SK-N-DZ (cell line): ENCODE results near the gene ATP8B1.

Source experiments
- DNase-seq: peaks from one replicate; pipeline ENCODE4 v3.0.0-alpha.2; 2015; ENCODE audit warnings: low spot score

Gene ATP8B1

DNA sequence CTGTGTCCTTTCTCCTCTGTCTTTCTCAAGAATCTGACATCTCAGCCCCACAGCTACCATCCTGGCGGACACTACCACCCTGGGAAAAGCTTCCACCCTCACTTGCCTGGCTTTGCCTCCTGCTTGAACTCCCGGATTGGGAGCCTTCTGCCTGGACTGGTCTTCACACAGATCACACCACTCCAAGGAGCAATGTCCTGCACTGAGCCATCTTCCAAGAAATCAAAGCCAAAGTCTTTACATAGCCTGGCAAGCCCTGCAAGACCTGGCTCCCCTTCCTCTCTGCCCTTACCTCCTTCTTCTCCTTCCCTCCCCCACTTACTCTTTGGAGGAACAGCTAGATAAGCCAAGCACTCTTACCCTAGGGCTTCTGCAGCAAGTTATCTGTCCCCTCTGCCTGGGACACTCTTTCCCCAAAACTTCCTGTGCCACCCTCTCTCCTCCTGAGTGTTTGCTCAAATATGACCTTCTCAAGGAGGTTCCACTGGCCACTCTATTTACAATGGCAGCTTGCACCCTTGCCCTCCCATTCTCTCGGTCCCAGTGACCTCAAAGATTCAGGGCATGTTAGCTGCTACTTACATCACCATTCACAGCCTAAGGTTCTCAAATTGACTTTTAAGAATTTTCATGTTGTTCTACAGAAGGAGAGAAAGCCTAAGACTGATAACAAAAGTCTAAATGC lies 9.7 kb downstream of the ATP8B1 start:
- no peak for DNase-seq

DNA sequence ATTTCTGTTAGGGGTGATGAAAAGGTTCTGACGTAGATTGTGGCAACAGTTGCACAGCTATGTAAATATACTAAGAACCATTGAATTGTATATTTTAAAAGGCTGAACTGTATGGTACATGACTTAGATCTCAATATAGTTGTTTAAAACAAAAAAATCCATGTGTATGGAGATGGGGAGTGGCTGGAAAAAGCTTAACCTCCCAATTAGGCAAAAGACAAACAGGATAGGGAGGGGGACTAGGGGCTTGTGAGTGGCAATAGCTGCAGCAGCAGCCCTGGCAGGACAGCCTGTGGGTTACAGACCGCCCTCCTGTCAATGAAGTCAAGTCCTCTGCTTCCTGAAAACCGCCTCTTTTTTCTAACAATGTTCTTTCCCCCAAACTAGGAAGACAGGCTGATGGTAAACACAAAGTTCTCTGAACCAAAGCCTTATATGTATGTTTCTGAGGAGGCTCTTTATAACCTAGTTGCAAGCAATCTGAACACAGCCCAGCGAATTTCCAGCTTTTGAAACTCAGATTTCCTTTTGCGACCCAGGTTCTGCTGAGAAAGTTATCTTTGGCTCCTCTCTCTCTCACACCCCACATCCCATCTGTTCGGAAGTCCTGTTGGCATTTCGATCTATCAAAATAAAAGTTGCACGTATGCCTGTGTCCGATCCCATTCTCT lies 10.3 kb downstream of the ATP8B1 start:
- DNase-seq, result no peak

DNA sequence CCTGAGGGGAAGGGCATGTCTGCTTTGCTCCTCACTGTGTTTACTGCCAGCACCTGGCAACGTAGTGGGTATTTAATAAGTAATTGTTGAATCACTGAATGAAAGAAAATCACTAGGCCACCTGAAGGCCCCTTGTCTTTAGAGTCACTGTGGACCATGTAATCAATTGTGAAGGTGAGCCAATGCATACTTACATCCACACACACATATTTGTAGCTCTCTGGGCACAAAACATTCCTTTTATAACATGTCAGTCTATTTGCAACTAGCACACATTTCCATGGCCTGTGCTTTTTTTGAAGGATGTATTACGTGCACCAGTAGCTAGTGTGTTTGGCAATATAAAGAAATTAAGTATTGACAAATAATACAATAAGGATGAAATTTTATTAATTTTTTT lies 11.2 kb downstream of the ATP8B1 start:
- no peak for DNase-seq

DNA sequence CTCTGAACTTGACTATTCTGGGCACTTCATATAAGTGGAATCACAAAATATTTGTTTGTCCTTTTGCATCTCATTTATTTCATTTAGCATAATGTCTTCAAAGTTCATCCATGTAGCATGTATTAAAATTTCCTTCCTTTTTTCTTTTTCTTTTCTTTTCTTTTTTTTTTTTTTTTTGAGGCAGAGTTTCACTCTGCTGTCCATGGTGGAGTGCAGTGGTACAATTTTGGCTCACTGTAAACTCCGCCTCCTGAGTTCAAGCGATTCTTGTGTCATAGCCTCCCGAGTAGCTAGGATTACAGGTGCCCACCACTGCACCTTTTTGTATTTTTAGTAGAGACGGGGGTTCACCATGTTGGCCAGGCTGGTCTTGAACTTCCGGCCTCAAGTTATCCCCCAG lies 11.9 kb downstream of the ATP8B1 start:
- no peak for DNase-seq

DNA sequence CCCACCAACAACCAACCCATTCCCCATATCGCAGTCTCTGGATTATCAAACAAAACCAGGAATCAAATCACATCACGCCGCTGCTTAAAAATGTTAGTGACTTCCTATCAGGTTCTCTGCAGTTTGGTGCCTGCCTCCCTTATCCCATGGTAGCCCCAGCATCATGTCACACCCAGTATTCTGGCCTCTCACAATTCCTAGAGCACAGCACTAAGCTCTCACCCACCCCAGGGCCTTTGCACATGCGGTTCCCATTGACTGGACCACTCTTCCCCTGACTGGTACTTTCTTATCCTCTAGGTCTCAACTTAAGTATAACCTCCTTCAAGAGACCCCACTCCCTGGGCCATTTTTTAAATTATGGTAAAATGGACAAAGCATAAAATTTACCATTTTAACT lies 12.8 kb downstream of the ATP8B1 start:
- DNase-seq, result no peak

DNA sequence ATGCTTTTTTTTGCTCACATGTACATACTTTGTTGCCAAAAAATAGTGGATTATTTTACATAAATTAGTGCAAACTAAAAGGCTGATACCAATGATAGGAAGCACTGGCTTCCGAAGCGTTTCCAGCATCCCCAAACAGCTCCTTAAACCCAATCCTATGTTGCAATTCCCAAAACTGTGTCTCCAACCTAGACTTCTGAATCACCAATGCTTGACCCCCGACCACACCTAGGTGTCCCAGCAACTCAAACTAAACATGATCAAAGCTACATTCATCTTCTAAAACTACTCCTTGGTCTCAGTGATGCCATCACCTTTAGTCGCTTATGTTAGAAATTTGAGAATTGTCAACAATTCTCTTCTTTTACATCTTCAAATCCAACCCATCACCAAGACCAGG lies 13.4 kb downstream of the ATP8B1 start:
- DNase-seq, result no peak

DNA sequence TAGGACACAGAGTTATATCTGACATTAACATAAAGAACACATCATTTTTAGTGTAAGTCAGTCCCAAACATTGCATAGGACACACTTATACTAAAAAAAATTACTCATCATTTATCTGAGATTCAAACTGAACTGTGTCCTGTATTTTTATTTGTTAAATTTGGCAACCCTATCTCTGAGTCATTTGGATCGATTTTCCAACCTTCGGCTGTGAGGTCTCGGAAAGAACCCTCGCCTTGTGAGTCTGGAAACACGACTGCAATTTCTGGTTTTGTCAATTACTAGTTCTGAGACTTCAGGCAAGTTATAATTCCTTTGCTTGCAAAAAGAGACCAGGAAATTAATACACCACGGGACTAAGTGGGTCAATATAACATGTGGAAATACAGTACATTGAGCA lies 14.0 kb downstream of the ATP8B1 start:
- DNase-seq, result no peak

DNA sequence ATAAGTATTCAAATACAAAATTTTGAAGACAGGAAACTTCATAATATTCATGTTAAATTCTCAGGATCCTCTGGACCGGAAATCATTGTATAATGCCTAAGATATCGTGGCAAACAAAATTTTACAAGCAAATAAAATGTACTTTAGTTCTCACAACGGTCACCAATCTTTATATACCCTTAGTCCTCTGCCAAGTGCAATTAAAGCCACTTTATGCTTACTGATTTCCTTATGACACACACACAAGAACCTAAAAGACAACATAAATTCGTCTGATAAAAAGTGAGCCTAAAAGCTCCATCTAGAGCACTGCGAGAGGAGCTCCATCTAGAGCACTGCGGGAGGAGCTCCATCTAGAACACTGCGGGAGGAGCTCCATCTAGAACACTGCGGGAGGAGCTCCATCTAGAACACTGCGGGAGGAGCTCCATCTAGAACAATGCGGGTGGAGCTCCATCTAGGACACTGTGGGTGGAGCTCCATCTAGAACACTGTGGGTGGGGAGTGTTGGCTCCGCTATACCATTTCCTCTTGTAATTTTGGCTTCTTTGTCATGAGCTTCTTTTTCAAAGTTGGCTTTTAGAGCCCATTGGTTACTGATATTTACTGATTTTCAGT lies 15.9 kb downstream of the ATP8B1 start:
- DNase-seq, result no peak

DNA sequence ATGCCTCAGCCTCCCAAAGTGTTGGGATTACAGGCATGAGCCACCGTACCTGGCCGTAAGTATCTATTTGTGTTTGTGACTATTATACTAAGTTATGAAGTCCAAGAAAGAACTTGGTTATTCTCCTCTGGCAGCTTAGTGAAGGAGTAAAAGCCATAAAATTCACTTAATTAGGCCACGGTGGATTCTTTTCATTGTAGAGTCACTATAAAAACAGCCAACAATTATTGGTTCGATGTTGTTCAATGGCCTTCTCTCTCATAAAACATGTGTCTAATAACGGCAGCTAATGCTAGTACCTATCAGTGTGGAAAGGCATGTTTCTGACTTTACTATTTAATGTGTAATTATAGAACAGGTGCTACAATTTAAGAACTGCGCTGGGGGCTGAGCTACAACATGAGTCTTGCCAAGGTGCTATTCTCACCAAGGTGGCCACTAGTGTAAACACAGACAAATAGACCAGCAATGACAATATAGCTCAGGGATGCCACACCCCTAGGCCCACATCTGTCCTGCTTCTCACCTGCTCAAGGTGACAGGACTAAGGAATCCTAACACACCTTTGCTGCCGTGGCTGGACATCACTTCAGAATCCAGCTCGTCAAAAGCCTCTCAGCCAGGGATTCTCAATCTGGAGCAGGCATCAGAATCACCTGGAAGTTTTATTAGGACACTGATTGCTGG lies 17.2 kb downstream of the ATP8B1 start:
- DNase-seq, result no peak

DNA sequence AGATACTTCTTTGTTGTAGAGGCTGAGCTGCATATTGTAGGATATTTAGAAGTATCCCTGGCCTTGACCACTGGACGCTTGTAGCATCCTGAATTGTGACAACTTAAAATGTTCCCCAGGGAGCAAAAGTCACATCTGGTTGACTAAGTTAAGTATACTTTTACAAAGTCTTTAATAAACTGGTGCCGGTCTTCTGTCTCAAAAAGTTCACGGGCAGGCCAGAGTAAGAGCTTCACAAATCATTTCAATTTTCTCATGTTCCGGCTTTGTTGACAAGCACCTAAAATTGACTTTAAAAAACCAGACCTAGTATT lies 18.4 kb downstream of the ATP8B1 start:
- DNase-seq, result no peak

DNA sequence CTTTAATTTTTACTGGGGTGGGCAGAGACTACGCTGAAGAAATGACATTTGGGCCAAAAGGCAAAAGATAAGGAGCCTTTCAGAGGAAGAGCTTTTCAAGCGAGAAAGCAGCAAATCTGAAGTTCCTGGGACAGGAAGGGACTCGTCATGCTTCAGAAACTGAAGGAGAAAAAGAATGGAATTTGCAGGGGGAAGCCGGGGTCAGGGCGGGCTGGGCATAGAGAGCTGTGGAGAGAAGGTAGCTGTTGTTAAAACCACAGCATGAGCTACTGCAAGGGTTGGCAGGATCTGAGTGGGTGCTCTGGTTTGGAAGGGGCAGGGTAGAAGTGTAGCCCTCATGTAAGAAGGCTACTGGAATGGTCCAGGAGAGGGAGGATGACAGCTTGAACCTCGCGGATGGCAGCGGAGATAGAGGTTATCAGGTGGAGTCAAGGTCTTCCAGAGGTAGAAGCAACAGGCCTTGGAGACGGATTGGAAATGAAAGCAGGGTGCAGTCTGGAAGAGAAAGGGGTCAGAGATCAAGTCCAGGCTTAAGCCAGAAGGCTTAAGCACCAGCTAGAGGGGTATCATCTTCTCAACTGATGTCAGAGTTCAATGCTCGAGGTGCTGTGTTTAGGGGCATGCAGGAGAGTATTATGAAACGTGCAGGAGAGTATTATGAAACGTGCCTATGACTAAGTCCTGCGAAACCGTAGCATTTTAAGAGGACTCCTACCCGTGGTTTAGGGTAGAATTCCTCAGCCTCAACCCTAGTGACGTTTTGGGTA lies 18.9 kb downstream of the ATP8B1 start:
- DNase-seq, result no peak

DNA sequence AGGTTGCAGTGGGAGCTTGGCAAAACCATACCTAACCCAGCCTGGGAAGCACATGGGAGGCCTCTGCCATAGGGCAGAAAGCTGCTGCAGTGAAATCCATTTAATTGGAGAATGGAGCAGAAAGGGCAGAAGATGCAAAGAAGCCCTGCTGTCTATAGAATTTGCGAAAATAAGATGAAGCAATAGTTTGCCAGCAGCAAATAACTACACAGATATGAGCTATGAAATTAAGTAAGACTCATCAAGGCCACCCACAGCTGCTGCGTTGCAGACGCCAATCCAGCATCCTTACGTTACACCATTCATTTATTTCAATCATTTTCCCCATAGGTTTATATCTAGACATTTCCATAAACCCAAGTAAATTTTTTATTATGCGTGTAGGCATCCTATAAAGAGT lies 21.1 kb downstream of the ATP8B1 start:
- DNase-seq, result no peak

DNA sequence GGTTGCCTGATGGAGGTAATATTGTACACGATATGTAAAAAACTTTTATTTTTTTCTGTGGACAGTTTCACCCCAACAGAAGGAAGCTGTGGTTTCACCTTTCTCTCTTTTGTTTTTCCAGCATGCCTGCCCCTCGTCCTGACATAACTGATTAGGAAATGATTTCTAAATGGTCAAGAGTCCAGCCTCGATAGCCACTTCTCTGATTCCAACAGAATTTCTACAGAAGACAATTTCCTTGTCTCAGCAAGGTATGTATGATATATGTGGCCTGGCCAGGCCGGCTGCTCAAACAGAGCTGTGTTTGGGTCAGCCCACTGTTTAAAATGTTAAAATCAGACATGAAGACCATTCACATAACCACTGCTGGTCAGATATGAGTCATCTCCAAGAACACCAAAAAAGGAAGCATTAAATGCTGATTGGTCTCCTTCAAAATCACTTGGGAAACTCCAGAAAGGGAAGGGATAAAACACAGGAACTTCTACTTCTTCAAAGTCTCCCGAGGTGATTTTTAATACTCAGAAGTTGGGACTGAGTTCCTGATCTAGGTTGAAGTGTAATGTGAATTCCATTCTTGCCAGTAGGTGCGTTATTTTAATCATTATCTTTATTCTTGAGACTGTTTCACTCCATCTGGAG lies 22.3 kb downstream of the ATP8B1 start:
- DNase-seq, result no peak

DNA sequence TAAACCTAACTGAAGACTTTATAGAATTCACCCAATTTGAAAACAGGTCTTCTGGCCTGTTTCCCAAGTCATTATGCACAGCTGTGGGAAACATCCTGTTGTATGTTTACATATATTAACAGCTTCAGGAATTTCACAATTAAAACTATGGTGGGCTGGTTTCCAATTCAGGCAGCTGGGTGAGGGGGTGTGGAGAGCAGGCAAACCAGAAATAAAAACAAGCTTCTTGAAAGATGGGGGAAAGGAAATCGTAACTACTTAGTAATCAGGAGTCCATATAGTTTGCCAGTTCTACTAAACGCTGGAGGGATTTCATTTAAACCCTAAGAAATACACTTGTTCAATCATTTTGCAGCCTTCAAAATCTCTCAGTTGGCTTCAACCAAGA lies 22.8 kb downstream of the ATP8B1 start:
- DNase-seq, result no peak

DNA sequence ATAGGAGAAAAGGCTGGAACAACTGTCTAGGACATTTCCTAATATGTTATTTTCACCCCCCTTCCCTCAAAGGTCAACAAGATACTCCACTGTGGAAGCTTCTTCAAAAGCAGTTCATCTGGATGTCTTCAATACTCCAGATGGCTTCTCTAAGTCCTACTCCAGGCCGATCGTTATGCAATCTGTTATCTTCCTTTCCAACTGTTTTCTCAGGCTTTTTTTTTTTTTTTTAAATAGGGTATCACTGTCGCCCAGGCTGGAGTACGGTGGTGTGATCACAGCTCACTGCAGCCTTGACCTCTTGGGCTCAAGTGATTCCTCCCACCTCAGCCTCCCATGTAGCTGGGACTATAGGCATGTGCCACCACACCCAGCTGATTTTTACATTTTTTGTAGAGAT lies 26.3 kb downstream of the ATP8B1 start:
- no peak for DNase-seq

DNA sequence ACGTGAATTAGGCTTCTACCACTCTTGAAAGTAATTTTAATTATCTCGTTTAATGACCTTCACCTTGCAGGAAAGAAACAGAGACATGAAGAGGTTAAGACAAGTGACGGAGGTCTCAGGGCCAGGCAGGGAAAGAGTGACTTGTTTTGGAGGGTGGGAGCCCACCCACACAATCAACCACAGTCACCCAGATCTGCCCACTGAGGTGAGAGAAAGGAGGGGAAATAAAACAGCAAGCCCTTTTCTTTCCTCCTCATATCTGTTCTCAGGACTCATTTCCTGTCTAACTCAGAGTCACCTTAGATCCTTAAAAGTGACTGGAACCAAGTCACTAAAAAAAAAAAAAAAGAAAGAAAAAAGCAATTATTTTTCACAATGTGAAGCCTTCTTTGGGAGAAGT lies 26.8 kb downstream of the ATP8B1 start:
- no peak for DNase-seq

DNA sequence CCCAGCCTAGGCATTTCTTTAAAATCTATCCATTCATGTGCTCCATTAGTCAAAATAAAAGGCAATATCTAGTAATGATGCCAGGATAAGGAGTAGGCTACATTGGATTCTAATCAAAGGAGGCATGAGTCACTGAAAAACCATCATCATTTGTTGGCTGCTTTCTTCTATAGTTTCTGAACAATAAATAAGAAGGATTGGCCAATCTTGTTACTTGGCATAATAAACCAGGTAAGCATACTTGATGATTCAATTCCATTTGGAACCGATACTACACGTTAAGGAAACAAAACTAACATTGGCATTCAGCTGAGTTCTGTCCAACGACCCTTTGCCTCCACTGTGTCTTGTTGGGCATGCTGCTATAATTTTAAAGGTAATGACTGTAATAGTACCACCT lies 27.2 kb downstream of the ATP8B1 start:
- no peak for DNase-seq

DNA sequence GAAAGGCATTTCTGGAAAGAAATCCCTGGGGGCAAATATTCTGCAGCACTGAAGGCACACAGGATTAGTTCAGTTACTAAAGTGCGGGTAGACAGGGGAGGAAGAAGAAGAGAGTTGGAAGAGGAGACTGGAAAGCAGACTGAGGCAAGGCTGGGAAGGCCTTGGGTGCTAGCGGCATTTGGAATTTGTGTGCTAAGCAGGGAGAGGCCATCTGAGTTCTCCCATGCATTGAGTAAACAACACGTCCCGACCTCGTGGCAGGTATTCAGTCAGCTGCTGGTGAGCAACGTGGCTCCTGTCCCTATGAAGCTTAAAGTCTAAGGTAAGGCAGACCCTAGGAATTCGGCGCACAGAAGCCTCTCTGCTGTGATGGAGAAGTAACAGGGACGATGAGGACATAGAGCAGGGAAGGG lies 30.7 kb downstream of the ATP8B1 start:
- no peak for DNase-seq

DNA sequence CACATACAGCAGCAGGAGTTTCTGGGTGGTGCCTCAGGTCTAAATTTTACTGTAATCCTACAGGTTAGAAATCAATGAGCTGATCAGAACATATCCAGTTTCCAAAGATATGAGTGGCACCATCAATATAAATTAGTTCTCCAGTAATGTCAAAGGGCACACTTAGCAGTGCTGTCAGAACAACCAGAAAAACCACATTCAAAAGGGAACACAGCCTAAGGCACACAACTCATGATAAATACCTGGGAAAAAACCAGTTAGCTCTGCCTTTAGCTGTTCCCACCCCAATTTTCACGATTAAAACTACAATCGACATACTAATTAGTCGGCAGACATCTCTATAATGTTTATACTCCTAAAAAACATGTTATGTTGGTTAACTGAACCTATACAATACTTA lies 31.5 kb downstream of the ATP8B1 start:
- no peak for DNase-seq

DNA sequence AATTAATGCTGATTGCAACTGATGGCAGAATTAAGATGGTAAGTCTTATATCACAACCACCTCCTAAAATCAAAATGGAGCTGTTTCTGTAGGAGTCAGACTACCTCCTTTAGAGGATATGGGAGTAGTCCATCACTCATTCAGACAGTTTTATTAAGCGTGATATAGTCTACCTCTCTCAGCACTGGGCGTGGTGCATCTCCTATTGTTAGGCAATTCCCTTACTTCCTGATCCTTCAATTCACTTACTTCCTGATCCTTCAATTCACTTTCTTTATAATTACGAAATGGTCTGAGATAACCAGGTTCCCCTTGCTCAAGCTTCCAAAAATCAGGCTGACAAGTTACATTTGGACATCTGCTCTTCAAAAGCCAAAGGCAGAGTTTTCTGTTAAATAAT lies 31.9 kb downstream of the ATP8B1 start:
- no peak for DNase-seq

DNA sequence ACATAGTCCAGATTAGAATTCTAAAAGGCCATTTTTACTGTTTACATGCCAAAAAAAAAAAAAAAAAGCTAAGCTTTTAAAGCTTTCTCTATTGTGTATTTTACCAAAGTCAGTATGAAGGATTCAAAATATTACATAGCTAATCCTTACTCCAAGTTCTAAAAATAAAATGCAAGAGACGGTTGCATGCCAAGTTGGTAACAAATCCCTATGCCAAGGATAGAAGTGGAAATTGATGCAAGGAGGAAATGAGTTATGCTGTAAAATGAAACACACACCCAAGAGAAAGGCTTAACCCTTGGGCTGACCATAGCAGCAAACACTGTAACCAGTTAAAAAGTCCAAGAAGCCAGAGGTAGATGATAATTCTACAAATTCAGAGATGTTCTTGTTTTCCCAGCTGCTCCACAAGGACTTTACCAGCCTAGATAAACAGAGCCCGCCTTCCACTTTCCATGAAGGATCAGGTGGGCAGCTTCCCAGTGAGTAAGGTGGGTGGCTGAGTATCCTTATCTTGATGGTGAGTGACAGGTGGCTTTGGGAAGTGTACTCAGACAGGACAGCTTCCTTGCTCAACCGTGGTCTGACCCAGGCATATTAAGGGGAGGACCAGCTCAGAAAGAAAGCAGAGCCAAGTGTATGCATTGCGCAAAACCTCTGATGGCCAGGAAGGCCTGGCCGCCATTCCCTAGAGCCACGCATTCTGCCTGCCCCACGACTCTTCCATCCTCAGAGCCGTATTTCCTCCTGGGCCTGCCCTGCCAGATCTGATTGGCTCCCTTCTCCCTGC lies 34.4 kb downstream of the ATP8B1 start:
- no peak for DNase-seq
